ENCODE data around the gene MIB1.
A peak's percentile ranks its signal among the peaks of the same experiment; 100 is the strongest.
"Not testable (repeated sequence)": the region's sequence is repeated elsewhere in the genome, so short reads cannot be mapped to it uniquely, and the experiment has no call there.

MIB1 gene

DNA sequence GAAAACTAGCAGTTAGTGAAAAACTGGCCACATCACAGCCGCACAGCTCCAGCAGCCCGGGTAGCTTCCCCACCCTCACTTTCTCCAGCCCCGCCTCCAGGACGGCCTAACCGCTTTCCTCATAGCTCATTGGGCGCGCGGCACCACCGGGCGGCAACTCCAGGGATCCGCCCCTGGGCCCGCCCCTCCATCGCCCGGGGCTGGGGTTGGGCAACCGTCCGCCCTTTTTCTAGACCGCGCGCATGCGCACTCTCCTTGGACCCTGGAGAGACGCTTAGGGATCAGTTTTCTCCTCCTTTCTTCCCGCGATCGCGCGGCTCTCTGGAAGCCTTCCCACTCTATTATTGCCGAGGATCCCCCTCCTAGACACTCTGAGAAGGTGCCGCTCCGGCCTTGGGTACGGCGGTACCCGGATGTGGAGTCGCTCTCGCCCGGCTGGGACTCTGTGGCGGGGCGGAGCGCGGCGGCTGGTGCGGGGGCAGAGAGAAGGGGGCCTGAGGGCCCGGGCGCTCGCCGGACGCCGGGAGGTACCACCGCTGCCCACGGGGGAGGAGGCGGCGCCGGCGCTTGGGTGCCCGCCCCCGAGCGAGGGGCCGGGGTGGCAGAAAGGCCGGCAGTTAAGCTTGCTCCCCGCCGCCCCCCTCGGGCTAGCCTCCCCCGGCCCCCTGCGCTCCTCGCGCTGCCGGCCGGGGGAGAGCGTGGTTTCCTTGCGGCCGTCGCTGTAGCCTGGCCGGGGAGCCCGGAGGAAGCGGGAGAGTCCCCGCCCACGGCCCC lies at the start of gene MIB1:
TSS of gene MIB1 (plus strand) at position 255 of the 774 bp plus-strand sequence. CDS start 792 bp downstream, outside the sequence.
- peak; percentile 76 to 100 (median 98) for DNase-seq

DNA sequence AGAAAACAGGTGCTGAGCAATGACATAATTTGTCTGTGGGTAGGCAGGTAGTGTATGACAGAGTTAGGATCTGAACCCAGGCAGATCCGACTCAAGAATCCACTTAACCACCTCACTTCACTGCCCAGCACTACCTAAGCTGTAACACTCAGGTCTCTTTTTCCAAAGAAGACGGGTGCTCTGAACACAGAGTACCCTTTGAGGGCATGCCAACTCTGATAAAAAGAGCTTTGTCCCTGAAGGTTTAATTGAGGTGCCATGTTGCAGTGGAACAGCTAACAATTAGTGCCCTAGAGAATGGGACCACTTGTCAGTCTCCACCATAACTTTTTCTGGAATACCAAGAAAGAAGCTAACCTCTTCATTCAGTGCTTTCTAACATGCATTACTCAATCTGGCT lies 47.3 kb upstream of the MIB1 start:
- DNase-seq = no peak

- no peak for DNase-seq
These were observed 40.0 kb upstream of the MIB1 start for GRCh38 chr18:21700528-21701075.

DNA sequence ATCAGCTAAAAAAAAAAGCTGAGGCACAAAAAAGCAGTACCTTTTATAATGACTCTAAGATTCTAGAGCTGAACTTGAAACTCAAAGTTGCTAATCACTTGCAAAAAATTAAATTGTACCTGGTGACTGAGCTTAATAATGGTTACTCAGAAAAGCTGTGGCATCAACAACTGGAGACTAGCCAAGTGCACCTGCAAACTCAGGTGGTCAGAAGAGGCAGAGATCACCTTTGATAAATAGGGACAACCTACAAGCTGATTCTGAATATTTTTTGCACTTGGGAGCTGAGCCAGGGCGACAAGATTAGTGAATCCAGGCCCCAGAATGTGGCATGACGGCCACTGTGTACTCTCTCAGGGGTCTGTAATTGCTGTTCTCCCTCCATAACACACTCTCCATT lies 39.0 kb upstream of the MIB1 start:
- DNase-seq = no peak

- DNase-seq = no peak
These were observed 38.0 kb upstream of the MIB1 start for GRCh38 chr18:21702602-21703001.

- DNase-seq = peak in 3 of 58 donors; percentile 3 to 38 (median 24)
These were observed 37.3 kb upstream of the MIB1 start for GRCh38 chr18:21703241-21703820.

DNA sequence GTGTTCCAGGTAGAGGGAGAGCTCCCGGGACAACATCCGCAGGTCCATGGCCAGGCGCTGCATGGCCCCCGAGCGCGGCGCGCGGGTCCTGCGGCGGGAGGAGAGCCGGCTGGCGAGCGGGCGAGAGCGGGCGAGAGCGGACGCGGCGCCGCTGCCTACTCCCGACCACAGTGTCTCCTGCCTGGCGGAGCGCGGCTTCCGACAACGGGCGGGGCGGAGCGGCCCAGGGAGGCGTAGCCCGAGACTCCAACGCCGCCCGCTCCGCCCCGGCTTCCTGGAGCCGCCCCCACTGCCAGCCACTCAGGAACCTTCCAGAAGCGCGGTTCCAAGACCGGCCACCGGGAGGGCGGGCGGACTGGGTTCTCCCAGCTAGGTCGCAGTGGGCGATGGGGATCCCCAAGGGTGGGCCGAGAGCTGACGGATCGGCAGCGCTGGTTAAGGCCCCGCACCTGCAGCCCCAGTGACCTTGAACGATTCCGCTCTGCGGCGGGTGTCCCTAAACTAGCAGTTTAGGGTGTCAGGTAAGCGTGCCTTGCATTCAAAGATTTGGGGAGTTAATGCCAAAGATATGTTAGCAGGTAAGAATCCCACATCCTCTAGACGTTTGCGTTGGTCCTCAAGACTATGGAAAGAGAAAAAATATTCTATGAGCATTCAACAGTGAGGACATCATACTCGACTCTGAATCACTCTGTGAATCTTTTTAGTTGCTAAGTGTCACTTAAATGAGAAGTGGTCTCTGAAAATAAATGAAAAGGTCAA lies 35.8 kb upstream of the MIB1 start, which contains the start of gene ABHD3:
TSS of gene ABHD3 (minus strand) at position 172 of the 762 bp plus-strand sequence. CDS start at position 63, 109 bp downstream.
- peak; percentile 45 to 94 (median 84) for DNase-seq

- DNase-seq = no peak
These were observed 34.2 kb upstream of the MIB1 start for GRCh38 chr18:21706386-21706865.

DNA sequence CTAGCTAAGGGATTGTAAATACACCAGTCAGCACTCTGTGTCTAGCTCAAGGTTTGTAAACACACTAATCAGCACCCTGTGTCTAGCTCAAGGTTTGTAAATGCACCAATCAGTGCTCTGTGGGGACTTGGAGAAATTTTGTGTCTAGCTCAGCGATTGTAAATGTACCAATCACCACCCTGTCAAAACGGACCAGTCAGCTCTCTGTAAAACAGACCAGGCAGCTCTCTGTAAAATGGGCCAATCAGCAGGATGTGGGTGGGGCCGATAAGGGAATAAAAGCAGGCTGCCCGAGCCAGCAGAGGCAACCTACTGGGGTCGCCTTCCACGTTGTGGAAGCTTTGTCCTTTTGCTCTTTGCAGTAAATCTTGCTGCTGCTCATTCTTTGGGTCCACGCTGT lies 33.5 kb upstream of the MIB1 start:
- not testable (repeated sequence) for DNase-seq

DNA sequence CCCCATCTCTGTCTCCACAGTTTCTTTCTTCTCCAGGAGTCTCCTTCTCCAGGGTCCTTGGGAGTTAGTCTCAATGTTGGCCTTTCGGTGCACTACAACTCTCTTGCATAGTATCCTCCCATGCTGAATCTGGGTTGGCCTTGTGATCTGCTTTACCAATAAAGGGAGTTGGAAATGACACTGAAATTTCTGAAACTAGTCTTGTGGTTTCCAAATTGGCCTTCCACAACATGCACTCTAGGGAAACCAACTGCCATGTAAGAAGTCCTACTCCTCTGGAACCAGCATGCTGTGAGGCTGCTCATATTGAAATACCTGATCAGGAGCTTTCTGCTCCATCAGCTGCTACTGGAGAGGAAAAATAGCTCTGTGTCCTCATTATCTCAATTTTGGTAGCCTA lies 26.1 kb upstream of the MIB1 start:
- DNase-seq = no peak

- DNase-seq = no peak
These were observed 17.9 kb upstream of the MIB1 start for GRCh38 chr18:21722687-21723086.

DNA sequence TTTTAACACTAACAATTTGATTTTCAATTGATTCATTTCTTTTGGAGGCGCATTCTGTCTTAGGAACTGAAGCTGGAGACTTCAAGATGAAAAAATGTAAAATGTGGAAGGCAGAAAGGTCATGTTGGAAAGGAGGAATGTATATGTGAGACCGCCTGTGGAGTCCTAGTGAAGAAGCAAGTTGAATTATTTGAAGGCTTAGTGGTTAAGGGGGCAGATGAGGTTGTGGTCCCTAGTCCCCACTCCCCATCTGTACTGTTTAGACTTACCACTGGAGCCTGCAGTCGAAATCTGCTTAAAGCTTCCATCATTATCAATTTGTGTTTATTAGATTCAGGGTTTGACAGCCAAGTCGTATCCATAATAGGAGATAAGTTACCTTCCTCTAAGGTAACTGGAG lies 15.4 kb upstream of the MIB1 start:
- DNase-seq = no peak

DNA sequence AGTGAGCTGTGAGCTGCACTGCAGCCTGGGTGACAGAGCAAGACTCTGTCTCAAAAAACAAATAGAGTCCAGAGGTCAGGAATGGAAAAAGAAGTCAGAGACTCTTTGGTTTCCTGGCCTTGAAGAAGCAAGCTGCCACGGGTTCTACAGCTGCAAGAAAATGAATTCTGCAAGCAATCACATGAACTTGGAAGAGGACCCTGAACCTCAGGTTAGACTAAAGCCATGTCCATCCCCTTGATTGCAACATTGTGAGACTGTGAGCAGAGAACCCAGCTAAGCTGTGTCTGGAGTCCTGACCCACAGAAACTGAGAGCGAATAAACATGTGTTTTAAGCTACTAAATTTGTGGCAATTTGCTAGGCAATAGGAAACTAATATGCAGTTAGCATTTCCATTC lies 12.9 kb upstream of the MIB1 start:
- no peak for DNase-seq

DNA sequence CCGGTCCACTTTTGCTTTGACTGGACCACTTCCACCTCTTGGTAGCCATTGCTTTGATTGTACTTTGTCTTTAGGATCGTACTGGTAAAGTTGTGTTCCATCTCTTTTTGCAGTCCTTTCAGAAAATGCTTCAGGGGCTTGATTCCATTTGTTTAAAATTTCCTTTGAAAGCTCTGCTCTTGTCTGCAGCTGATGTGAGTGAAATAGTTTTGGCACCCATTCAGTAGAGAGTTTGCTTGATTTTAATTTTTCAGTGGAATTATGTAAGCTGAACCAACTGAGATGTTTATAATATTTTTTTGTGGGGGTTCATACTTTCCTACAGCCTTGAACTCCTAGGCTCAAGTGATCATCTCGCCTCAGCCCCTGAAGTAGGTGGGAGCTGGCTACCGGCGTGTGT lies 7.6 kb upstream of the MIB1 start:
- DNase-seq = no peak

- no peak for DNase-seq
These were observed 5.1 kb upstream of the MIB1 start for GRCh38 chr18:21735452-21736015.

DNA sequence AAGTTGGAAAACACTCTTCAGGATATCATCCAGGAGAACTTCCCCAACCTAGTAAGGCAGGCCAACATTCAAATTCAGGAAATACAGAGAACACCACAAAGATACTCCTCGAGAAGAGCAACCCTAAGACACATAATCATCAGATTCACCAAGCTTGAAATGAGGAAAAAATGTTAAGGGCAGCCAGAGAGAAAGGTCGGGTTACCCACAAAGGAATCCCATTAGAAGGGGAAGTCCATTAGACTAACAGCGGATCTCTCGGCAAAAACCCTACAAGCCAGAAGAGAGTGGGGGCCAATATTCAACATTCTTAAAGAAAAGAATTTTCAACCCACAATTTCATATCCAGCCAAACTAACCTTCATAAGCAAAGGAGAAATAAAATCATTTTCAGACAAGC lies 3.7 kb upstream of the MIB1 start:
- DNase-seq = not testable (repeated sequence)

DNA sequence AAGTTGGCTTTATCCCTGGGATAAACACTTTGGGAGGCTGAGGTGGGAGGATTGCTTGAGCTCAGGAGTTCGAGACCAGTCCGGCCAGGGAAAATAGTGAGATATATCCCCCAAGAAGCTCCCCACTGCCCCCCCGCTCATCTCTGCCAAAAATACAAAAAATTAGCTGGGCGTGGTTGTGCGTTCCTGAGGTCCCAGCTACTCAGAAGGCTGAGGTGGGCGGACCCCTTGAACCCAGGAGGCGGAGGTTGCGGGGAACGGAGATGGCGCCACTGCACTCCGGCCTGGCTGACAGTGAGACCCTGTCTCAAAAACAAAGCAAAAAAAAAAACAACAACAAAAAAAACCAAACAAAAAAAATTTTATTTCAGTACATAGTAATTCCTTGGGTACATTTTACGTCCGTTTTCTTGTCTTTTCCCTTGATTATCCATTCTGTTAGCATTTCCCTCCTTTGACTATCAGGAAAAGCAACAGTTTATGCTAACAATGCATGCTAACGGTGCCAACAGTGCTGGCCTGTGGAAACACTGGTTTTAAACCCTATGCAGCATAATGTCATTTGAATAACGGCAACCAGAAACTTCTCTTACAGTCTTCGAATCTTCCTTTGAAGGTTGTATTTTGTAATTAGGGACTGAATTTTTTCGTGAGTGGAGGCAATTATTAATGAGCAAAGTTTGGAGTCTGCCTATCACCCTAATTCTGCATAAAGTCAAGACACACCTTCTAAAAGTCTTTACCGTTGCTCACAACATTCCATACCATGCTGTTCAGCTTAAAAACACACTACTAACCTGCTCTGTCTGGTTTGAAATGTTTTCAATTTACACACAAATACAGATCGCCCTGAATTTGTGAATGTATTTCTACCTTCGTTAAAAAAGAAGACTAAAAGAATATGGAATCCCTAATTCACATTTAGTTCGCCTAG lies 721 bp upstream of the MIB1 start:
- DNase-seq = peak in 1 of 58 donors; percentile 0

- DNase-seq = no peak
These were observed 645 bp downstream of the MIB1 start for GRCh38 chr18:21741312-21741561.

DNA sequence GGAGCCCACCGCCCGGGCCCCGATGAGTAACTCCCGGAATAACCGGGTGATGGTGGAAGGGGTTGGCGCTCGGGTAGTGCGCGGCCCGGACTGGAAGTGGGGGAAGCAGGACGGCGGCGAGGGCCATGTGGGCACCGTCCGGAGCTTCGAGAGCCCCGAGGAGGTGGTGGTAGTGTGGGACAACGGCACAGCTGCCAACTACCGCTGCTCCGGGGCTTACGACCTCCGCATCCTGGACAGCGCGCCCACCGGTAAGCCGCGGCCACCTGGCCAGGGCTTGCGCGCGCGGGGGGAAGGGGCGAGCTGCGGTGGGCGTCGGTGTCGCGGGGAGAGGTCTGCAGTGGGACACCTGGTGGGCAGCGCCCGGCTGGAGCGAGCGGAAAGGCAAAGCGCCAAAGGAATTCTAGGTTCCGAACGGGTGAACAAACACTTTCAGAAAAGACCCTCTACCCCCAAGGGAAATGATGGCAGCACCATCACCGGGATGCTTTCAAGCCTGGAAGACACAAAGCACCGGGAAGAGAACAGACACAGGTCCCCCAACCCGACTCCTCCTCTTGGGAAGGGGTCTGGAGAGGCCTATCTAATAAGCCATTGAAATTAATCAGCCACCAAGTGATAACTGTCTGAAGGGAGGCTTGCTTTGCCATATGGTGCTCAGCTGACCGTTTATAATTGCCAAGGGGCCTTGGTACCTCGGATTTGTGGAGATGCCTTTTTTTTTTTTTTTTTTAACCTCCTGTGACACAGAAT lies 1.1 kb downstream of the MIB1 start:
- peak in 28 of 58 donors; percentile 5 to 55 (median 37) for DNase-seq

DNA sequence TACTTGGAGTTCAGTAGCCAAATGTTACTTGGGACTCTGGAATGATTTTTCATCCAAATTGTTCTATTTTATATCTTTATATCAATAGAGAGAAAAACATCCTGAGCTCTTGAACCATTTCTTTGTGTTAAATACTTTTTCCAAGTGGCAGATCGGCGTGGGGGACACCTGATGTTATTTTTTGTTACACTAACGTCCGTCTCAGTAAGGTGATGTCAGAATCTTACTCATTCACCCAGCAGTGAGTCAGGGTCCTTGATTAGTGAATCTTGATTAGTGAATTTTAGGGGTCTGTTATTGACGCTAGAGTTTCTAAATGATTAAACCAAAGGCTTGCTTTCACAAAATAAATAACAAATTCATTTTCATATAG lies 1.7 kb downstream of the MIB1 start:
- no peak for DNase-seq
